ENCODE results near the gene UNC119B.

UNC119B gene

DNA sequence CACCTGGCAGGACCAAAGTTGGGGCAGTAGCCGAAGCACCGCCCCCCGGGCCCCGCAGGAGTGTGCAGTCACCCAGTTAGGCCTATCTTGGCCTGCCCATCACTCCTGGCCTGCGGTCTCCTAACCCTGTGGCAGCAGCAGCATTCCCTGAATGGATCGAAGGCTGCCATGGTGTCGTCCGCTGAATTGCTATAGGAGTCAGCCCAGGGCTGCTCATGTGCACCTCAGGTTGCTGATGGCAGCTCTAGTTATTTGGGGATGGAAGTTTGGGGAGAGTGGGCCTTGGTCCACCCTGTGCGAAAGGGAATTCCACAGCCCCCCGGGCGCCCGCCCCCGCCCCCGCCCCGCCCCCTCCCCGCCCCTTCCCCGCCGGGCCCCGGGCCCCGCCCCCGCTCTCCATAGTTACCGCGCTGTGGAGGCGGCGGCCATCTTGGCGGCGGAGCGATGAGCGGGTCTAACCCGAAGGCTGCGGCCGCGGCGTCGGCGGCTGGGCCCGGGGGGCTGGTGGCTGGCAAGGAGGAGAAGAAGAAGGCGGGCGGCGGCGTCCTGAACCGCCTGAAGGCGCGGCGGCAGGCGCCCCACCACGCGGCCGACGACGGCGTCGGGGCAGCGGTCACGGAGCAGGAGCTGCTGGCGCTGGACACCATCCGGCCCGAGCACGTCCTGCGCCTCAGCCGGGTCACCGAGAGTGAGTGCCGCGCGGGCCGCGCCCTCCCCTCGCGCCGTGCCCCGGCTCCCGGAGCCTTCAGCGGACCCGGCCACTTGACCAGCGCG, at the start of gene UNC119B:
UNC119B (plus strand) TSS at position 428 of the 774 bp plus-strand sequence; CDS start at position 445, 17 bp downstream.
- peak within 1 kb of the TSS; percentile 72 for H3K4me3 ChIP-seq (ENCODE audit: low read depth, low read length)
- DNase-seq (ENCODE audit: low read depth): peak; percentile 47
- TF ChIP-seq, protein P1, sequence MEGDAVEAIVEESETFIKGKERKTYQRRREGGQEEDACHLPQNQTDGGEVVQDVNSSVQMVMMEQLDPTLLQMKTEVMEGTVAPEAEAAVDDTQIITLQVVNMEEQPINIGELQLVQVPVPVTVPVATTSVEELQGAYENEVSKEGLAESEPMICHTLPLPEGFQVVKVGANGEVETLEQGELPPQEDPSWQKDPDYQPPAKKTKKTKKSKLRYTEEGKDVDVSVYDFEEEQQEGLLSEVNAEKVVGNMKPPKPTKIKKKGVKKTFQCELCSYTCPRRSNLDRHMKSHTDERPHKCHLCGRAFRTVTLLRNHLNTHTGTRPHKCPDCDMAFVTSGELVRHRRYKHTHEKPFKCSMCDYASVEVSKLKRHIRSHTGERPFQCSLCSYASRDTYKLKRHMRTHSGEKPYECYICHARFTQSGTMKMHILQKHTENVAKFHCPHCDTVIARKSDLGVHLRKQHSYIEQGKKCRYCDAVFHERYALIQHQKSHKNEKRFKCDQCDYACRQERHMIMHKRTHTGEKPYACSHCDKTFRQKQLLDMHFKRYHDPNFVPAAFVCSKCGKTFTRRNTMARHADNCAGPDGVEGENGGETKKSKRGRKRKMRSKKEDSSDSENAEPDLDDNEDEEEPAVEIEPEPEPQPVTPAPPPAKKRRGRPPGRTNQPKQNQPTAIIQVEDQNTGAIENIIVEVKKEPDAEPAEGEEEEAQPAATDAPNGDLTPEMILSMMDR (conservative IDR thresholded peaks at IDR 0.05; ENCODE audit: low read depth, low read length): no peak

DNA sequence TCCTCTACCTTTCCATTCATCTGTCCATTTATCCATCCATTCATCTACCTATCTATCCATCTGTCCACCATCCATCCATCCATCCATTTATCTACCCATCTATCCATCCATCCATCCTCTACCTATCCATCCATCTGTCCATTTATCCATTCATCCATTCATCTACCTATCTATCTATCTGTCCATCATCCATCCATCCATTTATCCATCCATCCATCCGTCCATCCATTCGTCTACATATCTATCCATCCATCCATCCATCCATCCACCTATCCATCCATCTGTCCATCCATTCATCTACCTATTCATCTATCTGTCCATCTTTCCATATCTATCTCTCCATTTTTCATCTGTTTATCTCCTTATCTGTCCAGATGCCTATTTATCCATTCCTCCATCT, 48.8 kb upstream of the UNC119B start:
- TF ChIP-seq, protein P1 (conservative IDR thresholded peaks at IDR 0.05; ENCODE audit: low read depth, low read length): no peak
- H3K4me3 ChIP-seq (ENCODE audit: low read depth, low read length): no peak overlapping the region
- no peak for DNase-seq (ENCODE audit: low read depth)

DNA sequence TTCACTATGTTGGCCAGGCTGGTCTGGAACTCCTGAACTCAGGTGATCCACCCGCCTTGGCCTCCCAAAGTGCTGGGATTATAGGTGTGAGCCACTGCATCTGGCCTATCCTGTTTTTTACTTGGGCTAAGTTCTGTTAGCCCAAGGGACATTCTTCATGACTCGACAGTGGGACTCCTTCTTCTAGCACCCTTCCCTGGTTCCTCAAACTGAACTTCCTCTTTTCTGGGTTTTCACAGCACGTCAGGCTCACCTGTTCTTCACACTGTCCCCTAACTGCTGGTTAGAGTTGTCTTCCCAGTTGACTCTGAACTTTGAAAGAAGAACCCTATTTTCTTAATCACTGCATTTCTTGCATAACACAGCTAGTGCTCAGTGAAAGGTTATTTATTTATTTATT, 47.4 kb upstream of the UNC119B start:
- H3K4me3 ChIP-seq (ENCODE audit: low read depth, low read length): no peak overlapping the region
- no peak for DNase-seq (ENCODE audit: low read depth)

DNA sequence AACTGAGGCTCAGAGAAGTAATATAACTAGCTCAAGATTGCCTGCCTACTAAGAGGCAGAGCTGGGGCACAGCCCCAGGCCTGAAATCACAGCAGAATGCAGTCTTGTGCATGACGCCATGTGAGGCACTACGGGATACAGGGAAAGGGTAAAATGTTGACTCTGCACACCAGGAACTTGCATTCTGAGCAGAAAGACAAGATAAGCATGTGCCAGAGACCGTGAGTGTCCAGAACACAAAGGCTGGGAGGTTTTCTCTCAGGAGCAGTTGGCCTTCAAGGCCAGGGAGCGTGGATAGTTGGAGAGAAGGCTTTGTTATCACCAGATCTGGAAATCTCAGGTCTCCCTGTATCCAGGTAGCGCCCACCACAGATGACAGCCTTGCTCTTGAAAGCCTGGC, 46.5 kb upstream of the UNC119B start:
- TF ChIP-seq, protein P1 (conservative IDR thresholded peaks at IDR 0.05; ENCODE audit: low read depth, low read length): no peak
- DNase-seq (ENCODE audit: low read depth): peak; percentile 21

More for the DNA sequence above, 47.4 kb upstream of the UNC119B start:
- TF ChIP-seq, protein P1 (conservative IDR thresholded peaks at IDR 0.05; ENCODE audit: low read depth, low read length): no peak

DNA sequence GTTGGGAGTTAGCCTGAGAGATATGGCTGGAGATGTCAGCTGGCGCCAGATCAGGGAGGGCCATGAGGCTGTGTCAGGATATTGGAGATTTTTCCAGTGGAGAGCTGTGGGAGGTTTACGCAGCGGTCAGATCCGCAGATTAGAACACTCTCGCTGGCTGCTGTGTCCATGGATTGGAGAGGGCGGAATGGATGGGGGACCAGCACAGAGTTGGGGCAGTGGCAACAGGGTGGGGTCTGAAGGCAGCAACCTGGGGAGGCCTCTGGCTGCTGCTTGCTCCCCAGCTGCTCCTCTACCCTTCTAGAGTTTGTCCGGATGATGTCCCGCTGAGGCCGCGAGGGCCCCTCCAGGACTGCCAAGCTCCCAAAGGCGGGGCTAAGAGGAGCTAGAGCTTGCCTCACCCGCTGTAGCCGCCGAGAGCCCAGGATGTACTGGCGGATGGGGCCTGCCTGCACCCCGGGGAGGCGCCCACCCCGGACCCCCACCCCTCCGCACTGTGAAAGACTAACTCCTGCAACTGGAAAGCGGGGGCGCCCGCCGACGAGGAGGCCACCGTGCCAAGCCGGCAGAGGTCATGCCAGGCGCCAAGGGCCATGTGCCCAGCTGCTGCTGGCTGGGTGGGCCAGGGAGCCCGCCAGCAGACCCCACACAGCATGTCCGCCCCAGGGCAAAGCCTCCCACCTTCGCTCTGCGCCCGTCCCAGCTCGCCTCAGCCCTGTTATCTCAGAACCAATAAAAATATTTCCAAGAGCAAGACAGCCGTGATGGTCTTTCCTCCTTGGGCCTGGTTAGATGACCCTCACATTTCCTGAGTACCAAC, 43.5 kb upstream of the UNC119B start:
- TF ChIP-seq, protein P1 (conservative IDR thresholded peaks at IDR 0.05; ENCODE audit: low read depth, low read length): no peak

More for the DNA sequence above, 46.5 kb upstream of the UNC119B start:
- H3K4me3 ChIP-seq (ENCODE audit: low read depth, low read length): no peak overlapping the region

DNA sequence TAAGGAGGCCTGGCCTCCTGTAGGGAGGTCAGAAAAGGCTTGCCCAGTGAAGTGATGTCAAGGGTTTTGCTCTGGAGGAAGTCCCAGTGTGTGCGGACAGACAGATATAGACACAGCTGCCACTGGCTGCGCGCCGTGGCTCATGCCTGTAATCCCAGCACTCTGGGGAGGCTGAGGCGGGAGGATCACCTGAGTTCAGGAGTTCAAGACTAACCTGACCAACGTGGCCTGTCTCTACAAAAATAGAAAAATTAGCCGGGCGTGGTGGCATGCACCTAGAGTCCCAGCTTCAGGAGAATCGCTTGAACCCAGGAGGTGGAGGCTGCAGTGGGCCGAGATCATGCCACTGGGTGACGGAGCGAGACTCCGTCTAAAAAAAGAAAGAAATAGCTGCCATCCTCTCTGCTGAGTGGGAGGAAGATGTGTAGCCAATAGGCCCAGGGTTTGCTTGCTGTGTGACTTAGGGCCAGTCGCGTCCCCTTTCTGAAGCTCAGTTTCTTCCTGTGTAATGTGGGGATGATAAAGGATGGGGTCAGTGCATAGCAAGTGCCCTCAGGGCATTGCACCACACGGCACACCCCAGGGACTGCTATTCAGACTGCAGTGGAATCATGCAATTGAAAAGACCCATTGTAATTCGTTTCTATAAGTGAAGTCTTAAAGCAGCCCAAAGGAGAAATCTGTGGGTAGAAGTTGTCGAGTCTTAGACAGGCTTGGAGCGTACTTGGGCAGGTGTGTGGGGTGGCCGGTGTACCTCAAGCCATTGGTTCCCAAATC, 42.0 kb upstream of the UNC119B start:
- no peak for DNase-seq (ENCODE audit: low read depth)
- TF ChIP-seq, protein P1 (conservative IDR thresholded peaks at IDR 0.05; ENCODE audit: low read depth, low read length): no peak
- no peak overlapping the region for H3K4me3 ChIP-seq (ENCODE audit: low read depth, low read length)

More for the DNA sequence above, 43.5 kb upstream of the UNC119B start:
- DNase-seq (ENCODE audit: low read depth): no peak
- no peak overlapping the region for H3K4me3 ChIP-seq (ENCODE audit: low read depth, low read length)

Measured in choroid plexus epithelial cell (primary cell).